ENCODE results near the gene ADD2.
A peak's percentile ranks its signal among the peaks of the same experiment; 100 is the strongest.
"Not testable (repeated sequence)": the region's sequence is repeated elsewhere in the genome, so short reads cannot be mapped to it uniquely, and the experiment has no call there.

The ADD2 gene, protein sequence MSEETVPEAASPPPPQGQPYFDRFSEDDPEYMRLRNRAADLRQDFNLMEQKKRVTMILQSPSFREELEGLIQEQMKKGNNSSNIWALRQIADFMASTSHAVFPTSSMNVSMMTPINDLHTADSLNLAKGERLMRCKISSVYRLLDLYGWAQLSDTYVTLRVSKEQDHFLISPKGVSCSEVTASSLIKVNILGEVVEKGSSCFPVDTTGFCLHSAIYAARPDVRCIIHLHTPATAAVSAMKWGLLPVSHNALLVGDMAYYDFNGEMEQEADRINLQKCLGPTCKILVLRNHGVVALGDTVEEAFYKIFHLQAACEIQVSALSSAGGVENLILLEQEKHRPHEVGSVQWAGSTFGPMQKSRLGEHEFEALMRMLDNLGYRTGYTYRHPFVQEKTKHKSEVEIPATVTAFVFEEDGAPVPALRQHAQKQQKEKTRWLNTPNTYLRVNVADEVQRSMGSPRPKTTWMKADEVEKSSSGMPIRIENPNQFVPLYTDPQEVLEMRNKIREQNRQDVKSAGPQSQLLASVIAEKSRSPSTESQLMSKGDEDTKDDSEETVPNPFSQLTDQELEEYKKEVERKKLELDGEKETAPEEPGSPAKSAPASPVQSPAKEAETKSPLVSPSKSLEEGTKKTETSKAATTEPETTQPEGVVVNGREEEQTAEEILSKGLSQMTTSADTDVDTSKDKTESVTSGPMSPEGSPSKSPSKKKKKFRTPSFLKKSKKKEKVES

DNA sequence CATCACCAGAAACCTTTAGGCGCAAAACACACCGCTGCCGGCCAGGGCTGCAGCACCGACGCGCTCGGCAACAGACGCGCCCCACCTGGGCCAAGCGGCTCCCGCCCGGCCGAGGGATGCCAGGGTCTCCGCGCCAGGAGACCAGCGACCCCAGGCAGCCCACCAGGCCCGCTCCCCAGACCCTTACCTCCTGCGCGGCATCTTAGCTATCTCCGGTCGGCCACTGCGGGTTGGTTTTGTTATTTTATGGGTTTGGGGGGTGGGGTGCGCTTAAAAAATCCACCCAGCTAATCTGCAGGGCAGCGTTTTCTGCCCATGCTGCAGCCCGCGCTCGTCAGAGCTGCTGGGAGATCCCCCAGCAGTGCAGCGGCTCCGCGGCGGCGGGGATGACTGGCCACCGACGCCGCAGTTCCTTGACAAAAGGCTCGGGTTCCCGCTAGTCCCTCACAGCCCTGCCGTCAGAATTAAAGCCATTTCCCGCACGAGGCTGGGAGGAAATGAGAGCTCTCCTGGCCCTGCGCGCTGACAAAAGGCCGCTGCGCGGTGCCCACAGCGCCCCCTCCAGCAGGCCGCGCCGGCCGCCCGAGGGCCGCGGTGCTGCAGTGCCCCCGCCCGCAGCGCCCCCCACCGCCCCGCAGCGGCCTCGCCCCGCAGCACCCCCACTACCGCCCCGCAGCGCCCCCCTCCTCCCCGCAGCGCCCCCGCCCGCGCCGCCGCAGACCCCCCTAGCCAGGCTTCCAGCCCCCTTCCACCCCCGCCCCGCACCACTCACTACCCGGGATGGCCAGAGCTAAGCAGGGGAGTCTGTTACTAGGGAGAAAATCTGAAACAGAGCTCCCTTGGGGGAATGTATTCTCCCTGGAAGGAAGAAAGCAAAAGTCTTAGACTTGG, at the start of gene ADD2:
ADD2 (minus strand) TSS at position 502 of the 891 bp plus-strand sequence. CDS start 61,792 bp downstream, outside the sequence.
- peak in 1 of 2 experiments; percentile 46 for DNase-seq

DNA sequence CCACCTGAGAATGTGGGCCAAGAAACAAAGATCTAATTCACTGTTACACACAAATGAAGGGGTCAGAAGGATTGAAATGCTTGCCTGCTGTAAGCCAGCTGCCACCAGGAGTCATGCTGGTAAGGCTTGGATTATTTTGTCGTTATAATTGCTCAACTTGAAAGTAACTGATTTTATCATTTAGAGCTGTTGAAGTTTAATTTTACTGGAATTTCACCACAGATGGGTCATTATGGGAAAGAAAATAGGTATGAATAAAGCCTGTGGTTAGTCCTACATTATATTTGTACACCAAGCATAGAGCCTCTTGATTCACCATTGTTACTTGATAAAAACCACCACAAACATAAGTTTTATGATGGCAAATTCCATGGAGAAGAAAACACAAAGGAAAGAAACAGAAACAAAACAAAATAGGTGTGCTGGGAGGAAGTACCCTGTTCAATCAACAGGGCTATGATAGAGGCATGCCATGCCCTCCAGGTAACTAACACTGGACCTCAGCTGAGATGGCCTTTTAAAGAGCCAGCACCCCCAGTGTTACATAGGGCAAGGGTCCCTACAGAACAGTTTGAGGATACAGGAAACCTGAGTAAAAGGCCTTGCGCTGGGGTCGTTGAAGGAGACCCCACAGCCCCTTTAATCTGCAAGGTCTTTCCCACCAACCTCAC, 49.4 kb upstream of the ADD2 start:
- no peak for DNase-seq

DNA sequence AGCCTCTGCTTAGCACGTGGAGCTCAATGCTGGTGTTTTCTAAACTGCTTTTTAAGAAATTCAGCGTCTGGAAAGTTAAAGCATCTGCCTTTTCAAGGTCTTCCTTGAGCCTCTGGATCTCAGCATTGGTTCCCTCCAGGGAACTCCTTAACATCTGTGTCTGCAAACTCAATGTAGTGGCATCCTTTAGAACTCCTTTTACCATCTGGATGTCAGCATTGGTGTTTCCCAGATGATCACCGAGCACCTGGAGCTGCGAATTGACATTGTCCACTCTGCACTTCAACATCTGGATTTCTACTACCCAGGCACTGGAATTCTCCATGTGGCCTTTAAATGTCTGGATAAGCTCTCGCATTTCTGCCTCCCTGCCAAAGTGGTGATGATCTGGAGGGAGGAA, 48.7 kb upstream of the ADD2 start:
- no peak for DNase-seq

DNA sequence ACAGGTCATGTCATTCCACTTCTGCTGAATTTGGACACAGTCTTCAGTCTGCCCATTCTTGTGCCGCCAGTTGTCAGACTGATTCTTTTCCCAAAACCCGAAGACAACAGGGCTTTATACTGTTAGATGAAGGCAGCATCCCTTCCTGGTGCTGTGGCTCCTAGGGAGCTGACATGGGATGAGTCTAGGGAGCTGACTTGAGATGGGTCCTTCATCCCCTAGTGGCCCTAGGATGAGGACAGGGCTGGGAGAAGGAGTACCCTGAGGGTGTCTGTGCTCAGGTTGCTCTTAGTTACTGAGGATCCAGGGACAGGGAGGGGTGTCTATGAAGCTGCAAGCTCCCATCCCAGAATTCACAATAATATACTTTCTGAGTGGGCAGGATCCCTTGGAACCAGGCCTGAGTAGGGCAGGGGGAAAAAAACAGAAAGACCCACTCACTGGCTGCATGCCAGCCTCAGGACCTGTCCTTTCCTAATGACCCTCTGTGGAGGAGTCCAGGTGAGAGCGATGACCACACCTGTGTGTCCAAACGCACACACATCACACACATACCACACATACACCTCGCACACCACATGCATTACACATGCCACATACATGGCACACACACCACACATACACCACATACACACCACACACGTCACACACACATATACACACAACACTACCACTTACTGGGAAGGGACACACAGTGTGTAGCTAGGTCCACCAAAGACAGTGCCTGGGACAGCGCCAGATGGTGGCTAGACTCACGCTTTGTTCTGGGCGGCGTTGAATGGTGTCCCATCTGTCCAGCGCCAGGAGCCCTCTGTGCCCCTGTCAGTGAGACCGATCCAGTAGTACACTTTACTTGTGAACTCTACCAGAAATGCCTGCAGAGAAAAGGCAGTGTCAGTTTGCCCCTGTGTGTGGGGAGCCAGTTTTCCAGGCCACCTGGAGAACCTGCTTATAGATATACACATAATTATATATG, 41.3 kb upstream of the ADD2 start:
- no peak for DNase-seq

DNA sequence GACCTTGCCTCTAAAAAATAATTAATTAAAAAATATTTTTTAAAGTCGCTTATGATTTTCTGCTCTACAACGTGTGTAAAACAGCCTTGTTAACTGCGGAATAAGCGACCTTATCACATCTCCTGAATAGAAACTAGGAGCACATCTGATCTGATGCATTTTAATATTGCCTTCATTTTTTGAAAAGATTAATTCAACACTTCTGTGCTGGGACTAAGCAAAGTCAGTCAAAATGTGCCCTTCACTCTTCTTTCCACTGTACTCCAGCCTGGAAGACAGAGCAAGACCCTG, 39.8 kb upstream of the ADD2 start:
- DNase-seq = no peak

DNA sequence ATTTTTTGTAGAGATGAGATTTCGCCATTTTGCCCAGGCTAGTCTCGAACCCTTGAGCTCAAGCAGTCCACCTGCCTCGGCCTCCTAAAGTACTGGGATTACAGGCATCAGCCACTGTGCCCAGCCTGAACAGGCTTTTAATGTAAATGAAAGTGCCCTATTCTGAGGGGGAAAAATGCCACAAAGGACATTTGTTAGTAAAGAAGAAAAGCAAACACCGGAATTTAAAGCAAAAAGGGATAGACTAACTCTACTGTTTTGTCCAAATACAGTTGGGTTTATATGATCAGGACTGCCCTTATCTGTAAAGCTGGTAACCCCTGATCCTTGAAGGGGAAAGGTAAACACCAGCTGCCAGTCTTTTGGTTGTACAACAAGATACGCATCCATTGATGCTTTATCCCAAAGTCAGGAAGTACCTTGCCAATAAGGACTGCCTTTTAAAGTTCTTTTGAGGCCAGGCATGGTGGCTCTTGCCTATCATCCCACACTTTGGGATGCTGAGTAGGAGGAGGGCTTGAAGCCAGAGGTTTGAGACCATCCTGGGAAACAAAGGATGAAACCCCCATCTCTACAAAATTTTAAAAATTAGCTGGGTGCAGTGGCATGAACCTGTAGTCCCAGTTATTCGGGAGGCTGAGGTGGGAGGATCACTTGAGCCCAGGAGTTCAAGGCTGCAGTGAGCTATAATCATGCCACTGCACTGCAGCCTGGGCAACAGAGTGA, 39.3 kb upstream of the ADD2 start:
- no peak for DNase-seq

DNA sequence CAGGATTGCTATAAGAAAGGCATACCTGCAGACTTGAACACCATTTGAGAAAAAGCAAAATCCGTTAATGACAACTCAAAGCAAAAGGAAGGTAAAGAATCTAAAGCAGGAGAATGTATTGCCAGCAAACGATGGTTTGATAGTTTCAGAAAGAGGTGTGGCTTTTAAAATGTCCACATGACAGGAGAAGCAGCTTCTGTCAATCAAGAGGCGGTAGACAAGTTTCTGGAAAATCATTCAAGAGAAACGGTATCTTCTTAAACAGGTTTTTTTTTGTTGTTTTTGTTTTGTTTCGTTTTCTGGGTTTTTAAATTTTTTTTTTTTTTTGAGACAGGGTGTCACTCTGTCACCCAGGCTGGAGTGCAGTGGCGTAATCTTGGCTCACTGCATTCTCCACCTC, 38.6 kb upstream of the ADD2 start:
- DNase-seq = no peak

DNA sequence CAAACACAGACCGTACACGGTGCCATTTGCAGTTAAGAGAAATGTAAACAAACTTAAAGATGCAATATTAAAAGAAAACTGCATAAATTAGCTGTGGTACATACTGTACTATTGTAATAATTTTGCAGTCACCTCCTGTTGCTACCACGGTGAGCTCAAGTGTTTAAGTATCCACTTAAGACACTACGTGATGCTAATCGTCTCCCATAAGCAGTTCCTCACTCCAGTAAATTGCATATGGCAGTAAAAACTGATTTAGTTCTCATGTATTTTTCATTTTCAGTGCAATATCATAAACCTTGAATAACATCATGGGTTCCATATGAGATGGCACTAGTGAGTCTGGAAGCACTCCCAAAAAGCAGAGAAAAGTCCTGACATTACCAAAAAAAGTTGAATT, 38.0 kb upstream of the ADD2 start:
- DNase-seq = no peak

DNA sequence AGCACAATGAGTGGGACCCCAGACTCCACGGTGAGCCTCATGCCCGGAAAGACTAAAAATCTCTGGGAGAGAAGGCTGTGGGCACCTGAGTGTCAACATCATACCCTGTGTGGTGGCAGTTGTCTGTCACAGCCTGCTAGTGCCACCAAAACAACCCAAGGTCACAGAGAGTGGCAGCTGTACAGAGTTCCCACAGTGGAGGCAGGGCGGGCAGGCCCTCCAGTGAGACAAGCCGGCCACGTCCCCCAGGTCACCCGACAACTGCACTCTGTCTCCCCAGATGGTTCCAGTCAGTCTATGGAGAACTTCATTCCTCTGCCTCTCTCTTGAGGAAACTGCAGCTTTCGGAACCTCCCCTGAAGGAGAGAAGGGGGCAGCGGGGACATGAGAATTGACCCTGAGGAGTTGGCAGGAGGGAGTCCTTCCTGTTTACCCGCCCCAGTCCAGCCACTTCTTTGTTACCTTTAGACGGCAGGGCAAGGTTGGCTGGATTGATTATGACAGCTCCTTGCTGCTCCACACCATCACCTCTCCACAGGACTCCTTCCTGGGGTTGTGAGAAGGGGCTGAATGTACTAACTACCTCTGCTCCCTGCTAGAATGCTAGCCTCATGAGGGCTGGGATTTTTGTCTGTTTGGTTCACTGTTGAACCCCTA, 33.7 kb upstream of the ADD2 start:
- no peak for DNase-seq

DNA sequence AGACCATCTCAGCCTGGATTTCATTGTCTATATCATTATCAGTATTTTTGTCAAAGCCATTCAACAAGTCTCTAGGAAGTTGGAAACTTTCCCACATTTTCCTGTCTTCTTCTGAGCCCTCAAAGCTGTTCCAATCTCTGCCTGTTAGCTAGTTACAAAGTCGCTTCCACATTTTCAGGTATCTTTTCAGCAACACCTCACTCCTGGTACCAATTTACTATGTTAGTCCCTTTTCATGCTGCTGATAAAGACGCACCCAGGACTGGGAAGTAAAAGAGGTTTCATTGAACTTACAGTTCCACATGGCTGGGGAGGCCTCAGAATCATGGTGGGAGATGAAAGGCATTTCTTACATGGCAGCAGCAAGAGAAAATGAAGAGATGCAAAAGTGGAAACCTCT, 31.7 kb upstream of the ADD2 start:
- no peak for DNase-seq

DNA sequence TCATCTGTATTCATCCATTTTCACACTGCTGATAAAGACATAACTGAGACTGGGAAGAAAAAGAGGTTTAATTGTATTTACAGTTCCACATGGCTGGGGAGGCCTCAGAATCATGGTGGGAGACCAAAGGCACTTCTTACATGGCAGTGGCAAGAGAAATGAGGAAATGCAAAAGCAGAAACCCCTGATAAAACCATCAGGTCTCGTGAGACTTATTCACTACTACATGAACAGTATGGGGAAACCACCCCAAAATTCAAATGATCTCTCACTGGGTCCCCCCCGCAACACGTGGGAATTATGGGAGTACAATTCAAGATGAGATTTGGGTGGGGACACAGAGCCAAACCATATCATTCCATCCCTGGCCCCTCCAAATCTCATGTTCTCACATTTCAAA, 30.0 kb upstream of the ADD2 start:
- DNase-seq = not testable (repeated sequence)

DNA sequence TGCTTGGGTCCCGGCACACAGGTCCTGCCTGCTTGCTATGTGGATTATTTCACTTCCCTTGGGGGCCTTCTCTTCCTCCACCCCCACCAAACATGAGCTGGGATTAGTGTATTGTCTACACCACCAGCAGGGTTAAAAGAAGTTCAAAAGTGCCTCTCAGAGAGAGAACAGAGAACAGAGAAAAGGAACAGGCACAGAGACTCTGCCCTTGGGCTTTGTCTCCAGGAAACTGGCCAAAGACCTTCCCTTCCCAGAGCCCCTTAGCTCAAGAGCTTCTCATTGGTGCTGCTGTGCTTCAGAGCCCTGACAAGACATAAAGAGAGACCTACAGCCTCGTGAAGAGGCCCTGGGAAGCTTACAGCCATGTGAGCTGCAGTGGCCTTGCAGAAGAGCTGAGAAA, 29.5 kb upstream of the ADD2 start:
- DNase-seq = no peak

DNA sequence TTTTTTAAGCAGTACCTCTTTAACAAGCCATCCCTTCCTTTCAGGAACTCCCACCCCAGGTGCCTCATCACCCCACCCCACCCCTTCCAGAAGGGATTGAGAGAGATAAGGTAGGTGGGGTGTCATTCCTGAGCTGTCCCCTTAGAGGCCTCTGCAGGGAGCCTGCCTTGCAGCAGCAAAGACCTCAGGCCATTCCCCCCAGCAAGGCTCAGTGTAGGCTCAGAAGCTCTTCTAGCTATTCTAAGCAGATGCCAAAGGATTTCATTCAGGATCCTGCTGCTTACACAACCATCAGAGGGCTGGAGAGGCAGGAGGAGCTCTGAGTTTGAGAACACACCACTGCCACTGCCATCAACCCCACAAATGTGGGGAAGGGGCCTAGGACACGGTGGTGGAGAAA, 28.3 kb upstream of the ADD2 start:
- no peak for DNase-seq

DNA sequence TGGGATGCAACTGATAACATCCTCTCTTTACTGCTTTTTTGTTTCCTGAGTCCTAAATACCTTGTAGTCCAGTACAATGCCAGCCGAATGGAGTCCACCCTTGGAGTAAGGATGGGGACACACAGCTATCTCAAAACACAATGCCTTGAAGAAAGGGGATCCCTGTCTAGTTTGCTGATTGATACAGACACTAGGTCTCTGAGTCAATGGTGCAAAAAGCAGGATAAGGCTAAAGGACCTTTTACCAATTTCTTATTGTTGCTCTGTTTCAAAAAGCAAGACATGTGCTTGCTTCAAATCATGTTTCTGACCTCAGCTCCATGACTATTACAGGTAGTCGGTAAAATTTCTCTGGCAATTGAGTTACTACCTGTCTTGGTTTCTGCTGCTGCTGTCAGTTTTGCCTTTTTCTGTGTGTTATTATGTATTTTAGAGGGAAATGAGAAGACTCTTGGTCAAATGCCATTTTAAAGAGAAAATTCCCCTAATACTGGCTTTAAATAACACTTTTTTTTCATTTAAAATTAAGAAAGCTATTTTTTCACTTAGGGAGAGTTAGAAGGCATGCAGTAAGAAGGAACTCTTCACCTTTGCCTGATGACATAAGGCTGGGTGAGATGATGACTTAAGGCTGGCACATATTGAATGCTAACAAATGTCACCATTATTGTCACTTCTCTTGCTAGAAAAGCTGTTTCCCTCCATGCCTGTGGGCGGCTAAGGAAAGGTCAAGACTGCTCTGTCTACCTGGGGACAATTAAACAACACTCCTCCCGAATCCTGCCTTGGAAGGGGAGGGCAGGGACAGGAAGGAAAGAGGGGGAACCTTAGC, 27.4 kb upstream of the ADD2 start:
- no peak for DNase-seq

DNA sequence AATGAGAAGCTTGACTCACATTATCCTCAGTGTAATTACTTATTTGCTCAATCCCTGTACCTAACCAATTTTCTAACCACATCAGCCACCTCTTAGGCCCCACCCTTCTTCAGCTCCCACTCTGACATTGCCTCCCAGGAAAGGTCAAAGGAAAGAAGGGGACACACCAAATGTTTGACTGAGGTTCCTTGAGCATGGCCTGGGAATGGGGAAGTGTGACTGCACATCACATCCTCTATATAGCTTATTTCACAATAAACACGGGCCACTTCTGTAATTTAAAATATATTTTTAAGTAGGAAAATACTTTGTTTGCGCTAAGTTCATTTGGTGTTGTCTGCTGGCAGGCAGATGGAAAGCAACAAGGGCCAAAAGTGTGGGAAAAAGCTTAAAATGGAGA, 25.4 kb upstream of the ADD2 start:
- no peak for DNase-seq

DNA sequence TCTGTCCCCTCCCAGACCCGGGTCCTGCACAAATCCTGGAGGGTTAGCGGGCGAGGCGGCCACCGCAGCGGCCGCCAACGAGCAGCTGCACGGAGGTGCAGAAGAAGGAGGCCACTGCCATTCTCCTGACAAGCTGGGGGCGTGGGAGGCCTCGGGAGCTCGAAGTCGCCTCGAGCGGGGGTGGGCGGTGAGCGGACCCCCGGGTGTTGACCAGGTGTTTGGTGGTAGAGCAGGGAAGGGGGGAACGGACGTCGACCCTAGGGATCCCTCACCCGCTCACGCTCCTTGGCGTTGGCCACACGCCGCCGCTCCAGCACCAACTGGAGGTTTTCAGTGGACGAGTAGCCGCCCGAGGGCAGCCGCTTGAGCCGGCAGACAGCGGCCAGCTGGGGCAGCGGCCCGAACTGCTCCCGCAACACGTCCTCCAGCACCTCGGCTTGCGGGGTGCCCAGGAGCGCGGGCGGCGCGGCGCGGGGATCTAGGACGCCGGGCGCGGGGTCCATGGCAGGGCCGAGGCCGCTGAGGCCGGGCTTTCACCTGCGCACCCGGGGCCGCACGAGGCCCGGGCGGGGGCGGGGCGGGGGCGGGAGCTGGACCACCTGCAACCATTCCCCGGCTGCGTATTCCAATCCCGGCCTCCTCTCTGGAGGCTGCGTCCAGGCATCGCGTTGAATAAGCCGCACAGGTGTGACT, 22.3 kb upstream of the ADD2 start, which contains the start of gene FIGLA:
FIGLA (minus strand) TSS at position 508 of the 693 bp plus-strand sequence; CDS start at position 503, 5 bp downstream.
- no peak for DNase-seq

DNA sequence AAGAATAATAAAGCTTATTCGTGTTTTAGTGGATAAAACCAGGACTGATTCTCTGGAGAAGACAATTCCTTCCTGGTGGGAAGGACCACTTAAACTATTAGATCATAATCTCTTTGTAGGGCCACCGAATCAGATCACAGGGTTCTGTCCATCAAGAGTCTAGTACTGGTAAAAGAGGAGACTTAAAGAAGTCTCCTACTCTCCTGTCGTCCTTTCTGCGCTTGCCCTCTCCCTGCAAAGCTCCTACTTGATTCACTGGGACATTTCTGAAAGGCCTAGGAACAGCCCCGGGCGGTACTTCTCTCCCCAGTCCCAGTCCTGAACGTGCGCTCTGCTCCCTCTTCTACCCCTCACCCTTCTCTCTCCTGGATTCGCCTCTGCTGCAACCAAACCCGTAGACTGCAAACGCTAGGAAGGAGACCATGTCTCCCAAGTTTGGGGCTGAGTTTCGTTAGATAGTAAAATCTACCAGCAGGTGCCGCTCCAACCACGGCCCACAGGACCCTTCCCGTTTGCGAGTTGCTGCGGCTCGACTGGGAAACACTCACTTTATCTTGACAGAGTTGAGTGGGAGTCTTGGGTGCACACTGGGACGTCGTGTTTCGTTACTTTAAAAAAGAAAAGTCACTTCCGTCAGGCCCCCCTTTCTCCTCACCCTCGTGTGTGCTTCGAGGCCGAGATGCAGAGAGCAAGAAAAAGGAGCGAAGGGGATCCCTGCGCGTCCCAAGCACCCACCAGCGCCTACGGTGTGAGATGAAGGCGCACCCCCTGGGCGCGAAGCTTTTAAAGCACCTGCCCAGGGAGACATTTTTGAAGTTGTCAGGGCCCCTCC, 21.5 kb upstream of the ADD2 start:
- DNase-seq = peak in 1 of 2 experiments; percentile 41
